ENCODE results near the gene TBC1D10A.

Gene TBC1D10A

DNA sequence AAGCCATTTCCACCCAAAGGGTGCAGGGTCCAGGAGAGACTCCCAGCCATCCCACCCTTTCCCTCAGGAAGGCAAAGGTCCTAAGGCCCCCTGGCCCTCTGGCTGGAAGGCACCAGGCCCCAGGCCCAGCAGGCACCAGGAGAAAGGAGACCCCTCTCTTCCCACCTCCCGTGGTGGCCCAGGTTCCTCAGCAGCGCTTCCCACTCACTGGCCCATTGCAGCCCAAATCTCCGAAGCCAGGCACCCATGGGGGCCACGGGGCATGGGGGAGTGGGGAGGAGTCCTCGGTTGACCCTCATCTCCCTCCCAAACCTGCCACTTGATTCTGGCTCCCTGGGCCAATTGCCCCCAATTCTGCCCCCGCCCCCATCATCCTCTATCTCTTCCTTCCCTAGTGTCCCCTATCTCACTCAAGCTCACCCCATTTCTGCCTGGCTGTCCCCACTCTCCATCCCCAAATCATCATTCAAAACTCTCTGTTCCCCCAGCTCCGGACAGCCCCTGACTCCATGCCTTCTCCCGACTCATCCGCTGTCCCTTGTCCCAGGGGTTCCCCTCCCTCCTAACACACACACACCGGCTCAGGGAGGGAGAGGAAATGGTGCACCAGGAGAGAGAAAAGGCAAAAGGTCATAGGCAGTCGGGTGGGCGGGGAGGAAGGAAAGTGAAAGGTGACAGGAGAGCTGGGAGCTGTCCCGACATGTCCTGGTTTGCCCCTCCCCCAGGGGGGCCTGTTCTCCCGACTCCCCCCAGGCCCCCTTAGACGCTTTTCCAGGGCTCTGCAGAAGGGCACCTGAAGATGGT lies 81.4 kb downstream of the TBC1D10A start:
- DNase-seq (ENCODE audit: insufficient read length, low spot score) (no peak), FAIRE-seq (no peak)
- TF ChIP-seq, protein P1, sequence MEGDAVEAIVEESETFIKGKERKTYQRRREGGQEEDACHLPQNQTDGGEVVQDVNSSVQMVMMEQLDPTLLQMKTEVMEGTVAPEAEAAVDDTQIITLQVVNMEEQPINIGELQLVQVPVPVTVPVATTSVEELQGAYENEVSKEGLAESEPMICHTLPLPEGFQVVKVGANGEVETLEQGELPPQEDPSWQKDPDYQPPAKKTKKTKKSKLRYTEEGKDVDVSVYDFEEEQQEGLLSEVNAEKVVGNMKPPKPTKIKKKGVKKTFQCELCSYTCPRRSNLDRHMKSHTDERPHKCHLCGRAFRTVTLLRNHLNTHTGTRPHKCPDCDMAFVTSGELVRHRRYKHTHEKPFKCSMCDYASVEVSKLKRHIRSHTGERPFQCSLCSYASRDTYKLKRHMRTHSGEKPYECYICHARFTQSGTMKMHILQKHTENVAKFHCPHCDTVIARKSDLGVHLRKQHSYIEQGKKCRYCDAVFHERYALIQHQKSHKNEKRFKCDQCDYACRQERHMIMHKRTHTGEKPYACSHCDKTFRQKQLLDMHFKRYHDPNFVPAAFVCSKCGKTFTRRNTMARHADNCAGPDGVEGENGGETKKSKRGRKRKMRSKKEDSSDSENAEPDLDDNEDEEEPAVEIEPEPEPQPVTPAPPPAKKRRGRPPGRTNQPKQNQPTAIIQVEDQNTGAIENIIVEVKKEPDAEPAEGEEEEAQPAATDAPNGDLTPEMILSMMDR (IDR thresholded peaks at IDR 0.05; ENCODE audit: insufficient read depth, missing control alignments): no peak

DNA sequence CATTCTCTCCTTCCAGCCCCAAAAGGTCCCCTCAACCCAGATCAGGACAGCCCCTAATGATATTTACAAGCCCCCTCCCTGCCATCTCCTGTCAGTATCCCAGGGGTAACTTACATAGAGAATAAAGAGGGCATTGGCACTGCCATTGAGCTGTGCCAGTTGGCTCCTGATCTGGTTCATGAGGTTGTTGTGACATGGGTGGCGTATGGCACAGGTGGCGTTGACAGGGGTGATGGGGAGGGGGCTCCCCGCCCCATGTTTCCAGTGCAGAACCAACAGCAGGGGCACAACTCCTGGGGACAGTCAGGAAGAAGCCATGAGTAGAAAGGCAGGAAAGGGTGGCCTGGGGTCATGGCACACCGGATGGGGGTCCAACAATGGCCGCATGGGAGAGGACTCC lies 82.1 kb downstream of the TBC1D10A start:
- TF ChIP-seq, protein P1 (IDR thresholded peaks at IDR 0.05; ENCODE audit: insufficient read depth, missing control alignments): no peak
- DNase-seq (ENCODE audit: insufficient read length, low spot score): no peak
- no peak for FAIRE-seq

DNA sequence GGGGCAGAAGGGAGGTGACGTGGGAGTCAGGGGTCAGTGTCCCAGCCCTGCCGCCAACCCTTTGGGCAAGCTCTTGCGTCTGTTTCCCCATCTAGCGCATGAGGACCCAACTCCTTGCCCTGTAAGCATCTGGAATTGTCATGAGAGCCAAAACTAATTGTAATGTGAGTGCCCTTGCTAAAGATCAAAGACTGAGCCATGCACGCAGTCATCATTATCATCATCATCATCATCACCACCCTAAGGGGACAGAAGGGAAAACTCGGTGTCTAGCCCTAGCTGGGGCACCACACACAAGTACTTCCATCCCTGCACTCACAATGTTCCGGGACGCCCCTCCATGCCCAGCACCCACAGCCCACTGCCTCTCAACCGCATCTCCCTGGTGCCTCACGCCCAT lies 82.7 kb downstream of the TBC1D10A start:
- TF ChIP-seq, protein P1 (IDR thresholded peaks at IDR 0.05; ENCODE audit: insufficient read depth, missing control alignments): no peak
- DNase-seq (ENCODE audit: insufficient read length, low spot score) (no peak), FAIRE-seq (no peak)

DNA sequence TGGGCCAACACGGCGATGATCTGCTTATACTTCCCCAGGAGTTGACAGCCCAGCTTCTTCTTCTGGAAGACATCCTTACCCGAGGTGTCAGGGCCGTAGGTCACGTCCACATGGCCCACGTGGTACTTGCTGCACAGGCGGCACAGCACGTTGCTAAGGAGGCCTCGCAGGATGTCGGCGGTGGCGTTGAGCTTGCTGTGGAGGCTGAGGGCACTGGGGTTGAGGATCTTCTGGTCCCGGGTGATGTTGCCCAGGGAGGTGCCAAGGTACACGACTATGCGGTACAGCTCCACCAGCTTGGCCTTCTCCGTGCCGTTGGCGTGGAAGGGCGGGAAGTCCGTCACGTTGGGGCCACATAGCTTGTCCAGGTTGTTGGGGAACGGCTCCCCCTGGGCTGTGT lies 83.1 kb downstream of the TBC1D10A start:
- FAIRE-seq (no peak), DNase-seq (ENCODE audit: insufficient read length, low spot score) (no peak)
- TF ChIP-seq, protein P1 (IDR thresholded peaks at IDR 0.05; ENCODE audit: insufficient read depth, missing control alignments): no peak

Data from D721Med (cell line).